ENCODE results near the gene ZNF561.
"Not testable (repeated sequence)": the region's sequence is repeated elsewhere in the genome, so short reads cannot be mapped to it uniquely, and the experiment has no call there.

ZNF561 gene

DNA sequence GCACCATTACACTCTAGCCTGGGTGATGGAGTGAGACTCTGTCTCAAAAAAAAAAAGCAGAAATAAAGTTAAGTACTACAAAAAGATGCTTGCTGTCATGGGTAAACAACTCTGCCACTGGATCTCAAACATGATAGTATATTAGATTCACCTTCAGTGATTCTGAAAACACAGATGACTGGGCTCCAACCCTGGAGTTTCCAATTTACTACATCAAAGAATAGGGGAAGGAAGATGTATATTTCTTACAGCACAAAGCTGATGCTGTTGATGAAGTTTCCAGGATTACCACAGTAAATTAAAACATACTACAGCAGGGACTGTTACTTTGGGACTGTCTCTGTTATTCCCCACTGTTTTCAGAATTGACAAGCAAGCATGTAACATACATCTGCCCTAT lies 5.2 kb downstream of the ZNF561 start:
- no peak overlapping the region for H3K27ac ChIP-seq
- no peak for TF ChIP-seq ZFX (IDR thresholded peaks at IDR 0.05)
- no peak for TF ChIP-seq CTCF (conservative IDR thresholded peaks at IDR 0.05)

DNA sequence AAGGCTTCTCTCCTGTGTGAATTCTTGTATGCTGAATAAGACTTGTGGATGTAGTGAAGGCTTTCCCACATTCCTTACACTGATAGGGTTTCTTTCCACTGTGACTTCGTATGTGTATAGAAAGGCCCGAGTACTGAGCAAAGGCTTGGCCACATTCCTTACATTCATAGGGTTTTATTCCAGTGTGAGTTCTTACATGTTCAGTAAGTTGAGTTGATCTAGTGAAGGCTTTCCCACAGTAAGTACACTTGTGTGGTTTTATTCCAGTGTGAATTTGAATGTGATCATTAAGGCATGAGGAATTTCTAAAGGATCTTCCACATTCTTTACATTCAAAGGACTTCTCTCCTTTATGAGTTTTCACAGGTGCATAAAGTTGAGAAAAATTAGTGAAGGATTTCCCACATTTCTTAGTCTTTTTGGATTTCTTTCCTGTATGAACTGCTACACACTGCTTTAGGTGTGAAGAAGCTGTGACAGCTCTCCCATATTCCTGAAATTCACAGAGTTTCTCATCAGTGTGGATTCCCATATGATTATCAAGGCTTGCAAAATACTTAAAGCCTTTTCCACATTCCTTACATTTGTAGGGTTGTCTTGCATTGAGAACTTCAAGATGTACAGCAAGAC lies 10.4 kb downstream of the ZNF561 start:
- TF ChIP-seq CTCF (conservative IDR thresholded peaks at IDR 0.05) (no peak), ZFX (IDR thresholded peaks at IDR 0.05) (no peak)
- no peak overlapping the region for H3K27ac ChIP-seq

DNA sequence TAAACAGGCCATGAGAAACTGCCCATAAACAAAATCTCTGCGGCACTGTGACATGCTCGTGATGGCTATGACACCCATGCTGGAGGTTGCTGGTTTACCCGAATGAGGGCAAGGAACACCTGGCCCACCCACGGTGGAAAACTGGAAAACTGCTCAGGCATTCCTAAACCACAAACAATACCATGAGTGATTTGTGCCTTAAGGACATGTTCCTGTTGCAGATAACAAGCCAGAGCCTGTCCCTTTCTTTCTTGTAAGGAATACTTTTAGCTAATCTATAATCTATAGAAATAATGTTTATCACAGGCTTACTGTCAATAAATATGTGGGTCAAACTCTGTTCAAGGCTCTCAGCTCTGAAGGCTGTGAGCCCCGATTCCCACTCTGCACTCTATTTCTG lies 12.1 kb downstream of the ZNF561 start:
- no peak overlapping the region for H3K27ac ChIP-seq
- no peak for TF ChIP-seq ZFX (IDR thresholded peaks at IDR 0.05)
- TF ChIP-seq CTCF (conservative IDR thresholded peaks at IDR 0.05), result no peak

DNA sequence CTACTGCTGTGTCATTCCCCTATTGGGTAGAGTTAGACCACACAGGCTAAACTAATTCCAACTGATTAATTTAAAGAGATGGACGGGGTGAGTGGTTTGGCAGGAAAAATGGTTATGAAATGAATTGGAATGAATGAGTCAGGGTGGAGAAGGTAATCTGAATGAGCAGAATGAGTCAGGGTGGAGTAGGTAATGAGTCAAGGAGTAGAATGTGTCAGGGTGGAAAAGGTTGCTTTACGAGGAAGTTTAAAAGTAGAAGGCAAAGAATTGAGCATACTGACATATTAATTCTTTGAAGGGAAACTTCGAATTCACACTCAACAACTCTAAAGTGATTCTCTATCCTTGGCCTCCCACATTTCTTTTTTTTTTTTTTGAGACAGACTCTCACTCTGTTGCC lies 24.0 kb downstream of the ZNF561 start:
- no peak overlapping the region for H3K27ac ChIP-seq
- TF ChIP-seq CTCF (conservative IDR thresholded peaks at IDR 0.05) (no peak), ZFX (IDR thresholded peaks at IDR 0.05) (no peak)

- peak; percentile 89 for TF ChIP-seq CTCF (conservative IDR thresholded peaks at IDR 0.05)
- TF ChIP-seq ZFX (IDR thresholded peaks at IDR 0.05), result no peak
- H3K27ac ChIP-seq, result no peak overlapping the region
Observed at GRCh38 chr19:9586764-9587163, 34.3 kb downstream of the ZNF561 start.

DNA sequence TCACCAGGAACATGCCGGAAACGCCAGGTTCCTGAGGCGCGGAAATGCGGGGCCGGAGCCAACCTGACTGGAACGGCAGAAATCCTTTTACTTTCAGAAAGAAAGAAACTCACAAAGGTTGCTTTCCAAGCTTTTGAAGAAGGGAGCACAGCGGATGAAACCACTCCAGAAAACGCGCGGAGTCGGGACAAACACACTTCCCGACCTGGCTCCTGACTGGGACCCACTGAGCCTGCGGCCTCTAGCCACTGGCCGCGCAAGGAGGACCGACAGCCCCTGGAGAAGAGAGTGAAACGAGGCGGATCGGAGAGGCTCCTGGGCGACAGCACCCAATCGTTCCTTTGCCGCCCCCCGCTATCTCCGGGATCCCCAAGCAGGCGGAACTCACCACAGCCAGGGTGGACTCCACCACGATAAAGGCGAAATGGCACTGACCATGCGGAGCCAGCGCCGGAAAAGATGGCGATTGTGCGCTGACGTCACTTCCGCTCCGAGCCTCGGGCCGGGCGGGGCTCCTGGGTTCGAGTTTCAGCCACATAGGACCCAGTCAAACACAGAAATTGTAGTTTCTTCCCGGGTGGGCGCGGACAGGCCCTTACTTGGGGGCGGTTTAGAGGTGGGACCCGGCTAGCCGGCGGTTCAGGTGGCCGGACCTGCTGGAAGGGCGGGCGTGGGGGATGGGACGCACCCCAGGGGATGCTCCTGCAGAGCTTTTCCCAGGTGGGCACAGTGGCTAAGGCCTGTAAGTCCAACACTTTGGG lies 36.8 kb downstream of the ZNF561 start, which contains the start of gene ZNF121:
Gene ZNF121, minus strand, starts transcription at position 432 of the 761 bp plus-strand sequence. CDS start 16,407 bp downstream, outside the sequence.
- H3K27ac ChIP-seq, result peak within 1 kb of the TSS; percentile 92
- TF ChIP-seq ZFX (IDR thresholded peaks at IDR 0.05), result peak; percentile 93
- TF ChIP-seq CTCF (conservative IDR thresholded peaks at IDR 0.05), result no peak

DNA sequence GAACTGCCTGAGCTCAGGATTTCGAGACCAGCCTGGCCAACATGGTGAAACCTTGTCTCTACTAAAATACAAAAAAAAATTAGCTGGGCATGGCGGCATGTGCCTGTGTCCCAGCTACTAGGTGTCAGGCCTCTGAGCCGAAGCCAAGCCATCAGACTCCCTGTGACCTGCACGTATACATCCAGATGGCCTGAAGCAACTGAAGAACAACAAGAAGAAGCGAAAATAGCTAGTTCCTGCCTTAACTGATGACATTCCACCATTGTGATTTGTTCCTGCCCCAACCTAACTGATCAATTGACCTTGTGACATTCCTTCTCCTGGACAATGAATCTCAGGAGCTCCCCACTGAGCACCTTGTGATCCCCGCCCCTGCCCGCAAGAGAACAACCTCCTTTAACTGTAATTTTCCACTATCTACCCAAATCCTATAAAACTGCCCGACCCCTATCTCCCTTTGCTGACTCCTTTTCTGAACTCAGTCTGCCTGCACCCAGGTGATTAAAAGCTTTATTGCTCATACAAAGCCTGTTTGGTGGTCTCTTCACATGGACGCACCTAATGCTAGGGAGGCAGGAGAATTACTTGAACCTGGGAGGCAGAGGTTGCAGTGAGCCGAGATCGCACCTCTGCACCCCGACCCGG lies 38.8 kb downstream of the ZNF561 start:
- H3K27ac ChIP-seq, result not testable (repeated sequence)
